HG03025 (cell line): ENCODE measurements around the gene CBLB.
"Not testable (repeated sequence)": the region's sequence is repeated elsewhere in the genome, so short reads cannot be mapped to it uniquely, and the experiment has no call there.

Experiments used
- ATAC-seq: cut with Tn5 transposase; IDR thresholded peaks from one replicate; pipeline ENCODE4 v1.9.1; 2021; ENCODE audit warnings: mild to moderate bottlenecking, moderate library complexity; ENCODE audit not compliant: unreplicated experiment, low FRiP score

CBLB gene

DNA sequence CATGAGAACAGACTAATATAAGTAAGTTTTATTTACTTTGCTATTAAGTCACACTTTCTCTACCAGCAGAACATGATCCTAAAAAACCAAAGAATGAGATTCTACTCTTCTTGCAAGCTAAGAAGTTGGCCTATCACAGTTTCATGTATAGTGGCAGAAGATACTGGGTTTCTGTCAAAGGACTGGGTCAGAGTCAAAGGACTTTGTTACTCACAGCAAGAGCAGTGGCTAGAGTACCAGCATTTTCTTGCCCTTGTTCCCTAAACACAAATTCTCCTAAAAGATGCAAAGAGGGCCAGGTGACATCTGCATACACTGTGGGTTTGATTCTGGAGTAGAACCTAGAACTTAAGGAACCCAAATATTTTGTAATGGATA is 105.2 kb downstream of the CBLB start:
- no peak for ATAC-seq

DNA sequence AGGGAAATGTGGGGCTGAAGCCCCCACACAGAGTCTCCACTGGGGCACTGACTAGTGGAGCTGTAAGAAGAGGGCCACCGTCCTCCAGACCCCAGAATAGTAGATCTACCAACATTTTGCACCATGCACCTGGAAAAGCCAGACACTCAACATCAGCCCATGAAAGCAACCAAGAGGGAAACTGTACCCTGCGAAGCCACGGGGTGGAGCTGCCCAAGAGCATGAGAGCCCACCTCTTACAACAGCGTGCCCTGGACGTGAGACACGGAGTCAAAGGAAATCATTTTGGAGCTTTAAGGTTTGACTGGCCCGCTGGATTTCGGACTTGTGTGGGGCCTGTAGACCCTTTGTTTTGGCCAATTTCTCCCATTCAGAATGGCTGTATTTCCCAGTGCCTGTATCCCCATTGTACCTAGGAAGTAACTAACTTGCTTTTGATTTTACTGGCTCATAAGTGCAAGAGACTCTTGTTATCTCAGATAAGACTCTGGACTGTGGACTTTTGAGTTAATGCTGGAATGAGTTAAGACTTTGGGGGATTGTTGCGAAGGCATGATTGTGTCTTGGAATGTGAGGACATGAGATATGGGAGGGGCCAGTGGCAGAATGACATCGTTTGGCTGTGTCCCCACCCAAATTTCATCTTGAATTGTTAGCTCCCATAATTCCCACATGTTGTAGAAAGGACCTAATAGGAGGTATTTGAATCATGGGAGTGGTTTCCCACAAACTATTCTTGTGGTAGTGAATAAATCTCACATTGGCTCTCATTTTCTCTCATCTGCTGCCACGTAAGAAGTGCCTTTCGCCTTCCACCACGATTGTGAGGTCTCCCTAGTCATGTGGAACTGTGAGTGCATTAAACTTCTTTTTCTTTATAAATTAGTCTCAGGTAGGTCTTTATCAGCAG is 105.8 kb downstream of the CBLB start:
- no peak for ATAC-seq

DNA sequence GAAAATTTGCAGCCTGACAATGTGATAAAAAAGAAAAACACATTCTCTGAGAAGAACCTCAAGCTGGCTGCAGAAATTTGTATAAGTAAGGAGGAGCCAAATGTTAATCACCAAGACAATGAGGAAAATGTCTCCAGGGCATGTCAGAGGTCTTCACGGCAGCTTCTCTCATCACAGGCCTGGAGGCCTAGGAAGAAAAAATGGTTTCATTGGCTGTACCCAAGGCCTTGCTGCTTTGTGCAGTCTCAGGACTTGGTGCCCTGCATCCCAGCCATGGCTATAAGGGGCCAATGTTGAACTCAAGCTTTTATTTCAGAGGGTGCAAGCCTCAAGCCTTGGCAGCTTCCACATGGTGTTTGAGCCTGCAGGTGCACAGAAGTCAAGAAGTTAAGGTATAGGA is 106.6 kb downstream of the CBLB start:
- ATAC-seq, result not testable (repeated sequence)

DNA sequence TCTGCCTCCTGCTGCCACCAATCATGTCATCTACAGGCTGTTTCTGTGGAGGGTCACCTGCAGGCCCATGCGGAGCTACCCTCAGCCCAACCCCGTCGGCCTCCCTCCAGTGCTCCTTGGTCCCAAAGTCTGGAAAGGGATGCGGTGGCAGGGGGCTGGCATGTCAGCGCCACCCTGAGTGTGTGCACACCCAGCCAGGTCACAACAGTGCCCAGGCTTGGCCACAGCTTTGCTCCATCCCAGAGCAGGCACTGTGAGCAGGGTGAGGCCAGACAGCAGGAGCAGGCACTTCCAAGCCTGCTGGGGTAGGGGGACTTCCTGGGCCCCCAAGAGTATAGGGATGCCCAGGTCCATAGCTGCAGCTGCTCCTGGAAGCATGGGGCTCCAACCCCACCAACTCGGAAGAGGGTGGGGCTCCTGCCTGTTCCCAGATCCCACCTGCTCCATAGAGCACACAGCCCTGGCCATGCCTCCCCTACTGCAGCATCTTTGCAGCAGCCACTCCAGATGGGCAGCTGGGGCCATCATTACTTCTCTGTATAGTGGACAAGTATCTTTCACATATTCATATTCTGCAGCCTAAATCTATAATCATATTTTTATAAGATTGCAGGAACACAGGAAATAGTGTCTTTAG is 109.3 kb downstream of the CBLB start:
- no peak for ATAC-seq

DNA sequence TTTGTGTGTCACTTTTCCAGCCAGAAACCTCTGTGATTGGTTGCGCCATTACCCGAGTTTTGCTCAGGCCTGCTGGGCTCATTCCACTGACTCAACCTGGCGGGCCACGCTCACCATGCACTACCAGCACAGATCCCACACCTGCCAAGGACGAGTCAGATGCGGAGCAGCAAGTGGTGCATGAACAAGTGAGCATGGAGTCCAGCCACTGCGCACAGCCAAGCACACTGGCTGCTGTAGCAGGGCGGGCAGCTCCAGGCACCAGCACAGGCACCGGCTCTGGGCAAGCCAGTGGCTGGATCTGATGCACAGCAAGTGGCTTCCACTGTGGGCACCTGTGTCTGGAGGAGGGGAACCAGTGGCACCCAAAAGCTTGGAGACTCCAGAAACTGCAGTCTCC is 110.4 kb downstream of the CBLB start:
- no peak for ATAC-seq

DNA sequence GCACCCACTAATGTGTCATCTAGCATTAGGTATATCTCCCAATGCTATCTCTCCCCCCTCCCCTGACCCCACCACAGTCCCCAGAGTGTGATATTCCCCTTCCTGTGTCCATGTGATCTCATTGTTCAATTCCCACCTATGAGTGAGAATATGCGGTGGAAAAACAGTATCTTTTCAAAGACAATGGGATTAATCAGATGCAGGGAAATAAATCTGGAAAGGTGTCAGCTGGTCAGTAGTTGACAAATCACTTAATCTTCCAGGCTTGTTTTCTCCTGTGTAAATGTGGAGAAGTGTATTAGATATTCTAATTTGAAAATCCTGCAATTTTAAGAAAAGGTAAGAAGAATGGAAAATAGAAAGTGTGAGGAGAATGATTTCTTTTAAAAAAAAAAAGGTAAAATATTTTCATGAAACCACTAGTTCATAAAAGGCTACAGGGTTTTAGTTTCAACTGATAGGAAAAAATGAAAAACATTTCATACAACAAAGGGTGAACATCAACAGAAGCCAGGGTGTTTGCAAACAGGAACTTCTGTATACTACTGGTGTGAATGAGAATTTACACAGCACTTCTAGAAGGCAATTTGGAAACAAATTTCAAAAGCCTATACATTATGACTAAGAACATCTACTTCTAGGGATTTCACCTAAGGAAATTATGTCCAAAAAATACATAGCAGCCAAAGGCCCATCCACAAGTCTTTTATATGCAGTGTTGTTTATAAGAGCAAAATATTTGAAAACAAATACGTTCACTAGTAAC is 113.5 kb downstream of the CBLB start:
- ATAC-seq, result no peak

DNA sequence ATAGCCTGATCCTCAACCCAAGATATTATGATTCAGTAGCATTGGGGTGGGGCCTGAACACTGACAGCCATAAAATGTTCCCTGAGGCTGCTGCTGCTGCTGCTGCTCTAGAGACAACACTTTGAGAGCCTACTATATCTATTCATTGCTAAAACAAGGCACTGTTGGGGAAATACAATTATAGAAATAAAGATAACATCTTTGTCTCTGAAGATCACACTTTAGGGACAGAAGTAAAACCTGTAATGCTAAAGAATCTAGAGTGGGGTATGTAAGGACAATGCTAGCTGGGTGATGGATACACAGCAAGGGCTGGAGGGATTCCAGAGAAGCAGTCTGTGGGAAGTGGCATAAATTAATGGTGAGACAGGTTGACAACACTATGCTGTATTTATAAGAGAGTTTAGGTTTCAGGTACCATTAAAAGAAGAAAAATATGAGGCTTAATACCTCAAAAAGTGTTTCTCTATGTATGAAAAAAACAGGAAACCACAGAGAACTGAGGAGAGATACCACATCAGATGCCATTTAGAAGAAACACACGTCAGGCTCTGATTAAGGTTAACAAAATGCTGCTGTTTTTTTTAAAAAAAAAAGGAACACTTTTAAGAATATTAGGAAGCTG is 115.9 kb downstream of the CBLB start:
- ATAC-seq, result no peak

DNA sequence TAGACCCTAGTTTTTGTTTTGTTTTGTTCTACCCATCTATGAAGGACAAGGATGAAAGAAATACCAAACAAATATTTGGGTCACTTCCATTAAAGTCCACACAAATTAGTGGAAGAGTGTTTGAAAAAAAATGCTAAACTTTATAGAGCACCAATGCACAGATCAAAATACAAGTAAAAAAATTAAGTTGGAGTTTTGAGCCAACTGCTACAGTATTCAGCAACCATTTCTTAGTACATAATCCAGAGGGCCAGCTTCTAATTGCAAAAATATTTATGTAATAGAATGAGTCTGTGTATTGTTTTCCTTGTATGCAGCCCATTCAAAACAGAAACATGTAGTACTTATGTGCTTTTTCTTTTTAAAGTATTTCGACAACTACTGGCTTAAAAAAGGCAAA is 121.1 kb downstream of the CBLB start:
- no peak for ATAC-seq

DNA sequence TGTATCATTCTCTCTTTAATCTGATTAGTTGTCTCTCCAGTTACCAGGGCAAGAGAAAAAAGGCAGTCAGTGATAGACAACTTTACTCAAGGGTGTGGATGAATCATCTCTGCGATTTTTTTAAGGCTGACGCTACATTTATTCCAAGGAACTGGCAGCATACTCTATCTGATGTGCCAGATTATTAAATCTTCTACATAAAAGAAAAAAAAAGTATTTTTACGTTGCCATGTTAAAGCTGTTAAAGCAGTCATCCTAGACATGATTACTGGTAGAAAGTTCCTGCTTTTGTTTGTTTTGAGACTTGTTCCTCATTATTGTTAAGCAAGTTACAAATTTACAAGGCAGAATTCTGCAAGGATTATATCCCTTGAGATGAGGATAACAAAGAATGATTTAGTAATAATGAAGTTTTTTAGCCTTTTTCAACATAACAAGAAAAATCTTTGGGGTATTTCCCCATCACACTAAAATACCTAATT is 121.7 kb downstream of the CBLB start:
- no peak for ATAC-seq

DNA sequence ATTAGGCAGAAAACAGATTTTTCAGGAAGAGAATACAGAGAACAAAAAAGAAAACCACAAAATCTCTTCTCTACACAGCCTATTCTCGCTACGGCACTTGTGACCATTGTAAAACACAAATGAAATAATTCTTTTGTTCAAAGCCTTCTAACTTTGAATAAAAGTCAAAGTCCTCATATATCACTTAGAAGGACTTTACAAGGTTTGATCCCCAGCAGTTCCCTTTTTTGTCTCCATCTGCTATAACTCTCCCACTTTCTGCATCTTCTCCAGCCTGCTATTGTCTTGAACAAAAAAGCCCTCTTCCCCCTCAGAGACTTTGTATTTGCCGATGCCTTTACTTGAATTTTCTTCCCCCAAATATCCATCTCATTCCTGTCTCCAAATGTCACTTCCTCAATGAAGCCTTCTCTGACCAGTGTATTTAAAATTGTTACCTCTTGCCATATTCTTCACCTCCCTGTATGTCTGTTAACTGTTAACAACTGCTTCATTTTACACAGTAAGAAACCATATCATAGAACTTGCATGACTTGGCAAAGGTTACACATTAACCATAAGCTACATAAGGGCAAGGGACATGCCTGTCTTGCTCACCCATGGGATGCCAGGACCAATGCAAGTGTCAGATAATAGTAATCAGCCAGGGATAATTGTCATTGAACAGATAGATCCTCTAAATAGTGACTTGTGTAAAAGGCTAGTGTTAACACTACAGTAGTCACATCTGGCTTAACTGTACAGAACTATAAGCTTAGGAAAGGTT is 122.4 kb downstream of the CBLB start:
- no peak for ATAC-seq

DNA sequence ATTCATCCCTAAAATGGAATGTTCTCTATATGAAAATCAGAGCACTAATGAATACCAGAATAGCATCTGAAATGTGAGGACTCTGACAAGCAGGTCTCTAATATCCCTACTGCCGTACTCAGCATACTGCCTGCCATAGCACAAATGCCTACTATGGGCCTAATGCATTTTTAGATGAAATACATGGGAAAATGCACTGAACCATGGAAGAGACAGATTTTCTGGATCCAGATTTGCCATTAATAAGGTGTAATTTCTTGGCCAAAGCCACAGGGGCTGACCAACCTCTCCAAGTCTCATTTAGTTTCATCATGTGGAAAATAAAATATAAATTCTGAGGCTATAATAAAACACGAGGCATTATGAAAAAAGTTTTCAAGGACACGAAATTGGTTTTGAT is 123.8 kb downstream of the CBLB start:
- ATAC-seq, result no peak

DNA sequence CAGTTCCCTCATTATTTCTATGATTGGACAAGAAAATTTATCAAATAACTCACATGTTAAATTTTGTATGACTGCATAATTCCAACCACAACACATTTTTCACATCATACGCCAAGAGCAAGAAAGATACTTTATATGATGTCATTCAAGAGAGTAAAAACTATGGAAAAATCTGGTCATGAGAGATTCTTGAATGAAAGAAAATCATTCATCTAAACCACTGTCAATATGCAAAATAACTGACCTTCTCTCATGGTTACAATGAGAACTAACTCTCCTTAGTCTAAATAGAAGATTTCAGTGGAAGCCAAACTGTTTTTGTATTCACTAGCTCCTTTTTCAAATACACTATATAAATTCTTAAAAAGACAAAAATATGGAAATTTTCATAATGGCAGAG is 124.6 kb downstream of the CBLB start:
- ATAC-seq, result no peak

DNA sequence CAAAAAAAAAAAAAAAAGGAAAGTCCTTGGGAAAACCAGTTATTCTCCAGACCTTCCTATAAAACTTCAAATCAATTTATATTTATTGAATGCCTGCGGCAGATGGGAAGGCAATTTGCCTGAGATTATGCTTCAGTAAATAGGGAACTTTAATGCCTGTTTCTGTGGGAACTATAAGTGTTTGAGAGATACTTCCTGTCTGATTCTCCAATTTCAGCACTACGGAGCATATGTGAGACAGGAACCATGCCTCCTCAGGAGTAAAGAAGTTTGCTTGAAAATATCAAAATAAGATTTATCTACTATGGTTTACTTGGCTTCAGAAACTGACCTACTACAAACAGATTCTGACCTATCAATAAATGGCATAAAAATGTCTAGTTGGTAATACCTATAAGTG is 135.5 kb downstream of the CBLB start:
- ATAC-seq, result no peak

DNA sequence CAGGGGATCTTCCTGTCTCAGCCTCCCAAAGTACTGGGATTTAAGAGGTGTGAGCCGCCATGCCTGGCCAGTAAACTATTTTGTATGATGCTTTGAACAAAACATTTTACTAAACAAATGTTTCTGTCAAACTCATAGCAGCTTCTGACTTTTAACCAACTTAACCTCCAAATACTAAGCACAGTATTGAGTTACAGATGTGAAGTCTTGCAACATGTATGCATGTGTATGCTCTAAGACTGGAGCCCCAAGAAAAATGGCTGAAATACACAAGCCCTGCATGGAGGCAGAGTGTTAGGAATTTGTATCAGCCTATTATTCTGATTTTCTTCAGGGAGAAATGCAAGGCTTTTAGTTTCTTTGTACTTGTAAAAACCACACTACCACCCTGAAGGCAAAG is 137.1 kb downstream of the CBLB start:
- no peak for ATAC-seq

DNA sequence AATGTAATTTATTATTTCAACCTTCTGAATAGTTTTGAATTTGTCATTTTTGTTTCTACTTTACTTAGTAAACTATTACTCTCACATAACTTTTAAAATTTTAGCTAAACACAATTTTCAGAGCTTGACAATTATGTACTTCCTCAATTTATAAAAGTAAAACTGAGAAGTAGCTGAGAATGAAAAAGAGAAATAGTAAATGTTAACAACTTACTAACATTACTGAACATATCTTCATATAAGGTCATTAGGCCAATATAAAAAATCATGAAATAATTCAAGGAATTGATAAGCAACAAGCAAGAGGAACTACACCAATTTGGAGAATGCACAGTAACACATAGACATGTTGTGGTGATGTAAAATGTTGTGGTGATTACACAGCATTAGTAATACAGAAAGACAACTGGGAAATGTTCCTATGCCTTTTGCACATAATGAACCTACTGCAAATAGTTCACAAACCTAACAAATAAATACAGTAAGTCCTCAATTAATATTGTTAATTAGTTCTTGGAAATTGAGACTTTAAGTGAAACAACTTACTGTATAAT is 137.9 kb downstream of the CBLB start:
- ATAC-seq, result no peak

DNA sequence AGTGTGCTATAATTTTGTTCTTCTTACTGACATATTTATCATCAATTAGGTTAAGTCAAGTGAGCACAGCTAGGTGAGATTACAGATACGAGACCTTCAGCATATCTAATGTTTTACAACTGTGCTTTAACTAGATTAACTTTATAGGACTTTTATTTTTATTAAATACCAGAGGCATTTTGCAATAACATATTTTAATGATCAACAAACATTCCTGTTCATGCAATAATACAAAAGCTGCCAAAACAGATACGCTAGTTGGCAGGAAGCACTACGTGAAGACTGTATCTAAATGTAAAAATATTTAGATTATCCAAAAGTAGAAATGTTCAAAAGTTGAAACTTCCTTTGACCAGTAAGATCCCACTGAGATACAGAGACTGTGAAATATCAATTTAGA is 139.1 kb downstream of the CBLB start:
- no peak for ATAC-seq

DNA sequence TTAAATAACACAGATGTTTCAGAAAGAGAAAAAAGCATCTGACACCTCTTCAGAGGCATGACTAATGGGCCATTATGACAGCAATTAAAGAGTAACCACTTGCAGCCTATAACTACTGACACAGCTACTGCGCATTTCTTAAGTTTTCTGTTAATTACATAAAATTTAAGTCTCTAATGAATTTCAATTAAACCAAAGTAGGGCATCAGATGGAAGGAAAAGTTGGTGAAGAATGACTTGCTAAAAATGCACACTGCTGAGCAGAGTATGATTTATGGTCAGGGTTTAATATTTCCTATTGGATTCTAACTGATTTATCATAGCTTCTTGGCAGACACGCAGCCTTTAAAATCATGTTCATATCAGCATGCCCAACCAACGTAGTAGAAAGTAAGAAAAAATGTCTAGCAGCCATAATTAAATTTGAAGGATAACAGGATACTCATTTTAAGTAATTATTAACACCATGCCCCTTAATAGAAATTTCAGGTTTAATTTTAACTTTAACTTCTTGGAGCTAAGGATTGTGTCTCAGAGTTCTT is 140.0 kb downstream of the CBLB start:
- no peak for ATAC-seq

DNA sequence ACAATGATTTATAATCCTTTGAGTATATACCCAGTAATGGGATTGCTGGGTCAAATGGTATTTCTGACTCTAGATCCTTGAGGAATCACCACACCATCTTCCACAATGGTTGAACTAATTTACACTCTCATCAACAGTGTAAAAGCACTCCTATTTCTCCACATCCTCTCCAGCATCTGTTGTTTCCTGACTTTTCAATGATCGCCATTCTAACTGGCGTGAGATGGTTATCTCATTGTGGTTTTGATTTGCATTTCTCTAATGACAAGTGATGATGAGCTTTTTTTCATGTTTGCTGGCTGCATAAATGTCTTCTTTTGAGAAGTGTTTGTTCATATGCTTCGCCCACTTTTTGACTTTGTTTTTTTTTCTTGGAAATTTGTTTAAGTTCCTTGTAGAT is 141.8 kb downstream of the CBLB start:
- not testable (repeated sequence) for ATAC-seq

DNA sequence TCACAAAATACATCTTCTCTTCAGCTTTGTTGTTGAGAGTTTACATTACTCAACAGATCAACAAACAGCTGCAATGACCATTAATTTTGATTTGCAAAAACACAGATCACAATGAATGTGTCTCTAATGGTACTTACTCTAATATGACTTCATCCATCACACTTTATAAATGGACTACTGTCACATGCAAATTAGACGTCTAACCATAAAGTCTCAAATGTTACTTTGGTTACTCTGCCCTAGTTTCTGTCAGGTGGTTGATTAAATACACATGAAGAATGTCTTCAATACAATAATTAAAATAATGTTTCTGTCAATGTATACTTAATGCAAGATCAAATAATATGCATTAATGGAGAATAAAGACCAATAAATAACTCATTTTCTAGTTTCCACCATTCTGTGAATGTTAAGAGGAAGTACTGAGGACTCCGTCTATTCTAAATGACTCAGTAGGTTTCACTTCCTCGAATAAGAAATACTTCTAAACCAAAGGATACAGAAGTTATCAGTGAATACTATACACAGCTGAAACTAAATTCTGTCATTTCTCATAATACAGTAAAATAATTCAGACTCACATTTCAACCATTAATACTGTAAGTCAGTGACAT is 145.8 kb downstream of the CBLB start:
- ATAC-seq, result peak; percentile 100
